ENCODE measurements around the gene TMPRSS4.

The TMPRSS4 gene

GRCh38 chr11:118098996-118099837 is 22.3 kb downstream of the TMPRSS4 start:
- no peak overlapping the region for H3K9ac ChIP-seq (ENCODE audit: low read length)
- no peak for DNase-seq

GRCh38 chr11:118099838-118100556 is 23.1 kb downstream of the TMPRSS4 start:
- Histone ChIP-seq H2AFZ (ENCODE audit: low read length) (no peak overlapping the region), H3K79me2 (ENCODE audit: low read length) (no peaks in the 10 kb centered on the region), H3K27me3 (replicated peaks; ENCODE audit: insufficient read depth, low read length) (no peaks in the 10 kb centered on the region), H3K27ac (ENCODE audit: low read length) (no peak overlapping the region), H3K9me3 (replicated peaks; ENCODE audit: insufficient read depth, low read length) (no peaks in the 10 kb centered on the region), H3K9me2 (replicated peaks; ENCODE audit: insufficient read depth, low read length) (no peaks in the 10 kb centered on the region), H3K4me2 (ENCODE audit: low read depth, low read length) (no peak overlapping the region), H3K36me3 (replicated peaks; ENCODE audit: insufficient read depth, low read length) (no peaks in the 10 kb centered on the region), H3K4me3 (ENCODE audit: low read length) (no peak overlapping the region), H4K20me1 (ENCODE audit: insufficient read depth, low read length) (no peaks in the 10 kb centered on the region), H3K4me1 (ENCODE audit: low read length) (no peaks in the 10 kb centered on the region), H3F3A (ENCODE audit: insufficient read depth, low read length) (no peaks in the 10 kb centered on the region), H3K9ac (ENCODE audit: low read length) (no peak overlapping the region)
- TF ChIP-seq EZH2 (optimal IDR thresholded peaks at IDR 0.05; ENCODE audit: low read depth, low read length) = no peak
- TF ChIP-seq CTCF (IDR thresholded peaks at IDR 0.05; ENCODE audit: low read length) = no peak
- TF ChIP-seq EZH2phosphoT487 (IDR thresholded peaks at IDR 0.05; ENCODE audit: low read length) = no peak
- no peak for DNase-seq

More at GRCh38 chr11:118098996-118099837, 22.3 kb downstream of the TMPRSS4 start:
- H3K9me3 ChIP-seq (replicated peaks; ENCODE audit: insufficient read depth, low read length) = no peaks in the 10 kb centered on the region
- TF ChIP-seq CTCF (IDR thresholded peaks at IDR 0.05; ENCODE audit: low read length) (no peak), EZH2 (optimal IDR thresholded peaks at IDR 0.05; ENCODE audit: low read depth, low read length) (no peak), EZH2phosphoT487 (IDR thresholded peaks at IDR 0.05; ENCODE audit: low read length) (no peak)
- H3F3A ChIP-seq (ENCODE audit: insufficient read depth, low read length) = no peaks in the 10 kb centered on the region
- H3K4me1 ChIP-seq (ENCODE audit: low read length) = no peaks in the 10 kb centered on the region
- no peak overlapping the region for H3K4me2 ChIP-seq (ENCODE audit: low read depth, low read length)
- no peak overlapping the region for H3K4me3 ChIP-seq (ENCODE audit: low read length)
- no peak overlapping the region for H3K27ac ChIP-seq (ENCODE audit: low read length)
- H2AFZ ChIP-seq (ENCODE audit: low read length) = no peak overlapping the region
- H4K20me1 ChIP-seq (ENCODE audit: insufficient read depth, low read length) = no peaks in the 10 kb centered on the region
- H3K27me3 ChIP-seq (replicated peaks; ENCODE audit: insufficient read depth, low read length) = no peaks in the 10 kb centered on the region
- H3K36me3 ChIP-seq (replicated peaks; ENCODE audit: insufficient read depth, low read length) = no peaks in the 10 kb centered on the region
- H3K9me2 ChIP-seq (replicated peaks; ENCODE audit: insufficient read depth, low read length) = no peaks in the 10 kb centered on the region
- no peaks in the 10 kb centered on the region for H3K79me2 ChIP-seq (ENCODE audit: low read length)

- no peaks in the 10 kb centered on the region for H3K36me3 ChIP-seq (replicated peaks; ENCODE audit: insufficient read depth, low read length)
- H3K27me3 ChIP-seq (replicated peaks; ENCODE audit: insufficient read depth, low read length) = no peaks in the 10 kb centered on the region
- H3K4me3 ChIP-seq (ENCODE audit: low read length) = no peak overlapping the region
- H3F3A ChIP-seq (ENCODE audit: insufficient read depth, low read length) = no peaks in the 10 kb centered on the region
- no peaks in the 10 kb centered on the region for H3K79me2 ChIP-seq (ENCODE audit: low read length)
- no peaks in the 10 kb centered on the region for H3K9me3 ChIP-seq (replicated peaks; ENCODE audit: insufficient read depth, low read length)
- no peaks in the 10 kb centered on the region for H3K9me2 ChIP-seq (replicated peaks; ENCODE audit: insufficient read depth, low read length)
- no peak overlapping the region for H3K4me2 ChIP-seq (ENCODE audit: low read depth, low read length)
- no peaks in the 10 kb centered on the region for H4K20me1 ChIP-seq (ENCODE audit: insufficient read depth, low read length)
- DNase-seq = no peak
- H3K27ac ChIP-seq (ENCODE audit: low read length) = no peak overlapping the region
- no peaks in the 10 kb centered on the region for H3K4me1 ChIP-seq (ENCODE audit: low read length)
- H3K9ac ChIP-seq (ENCODE audit: low read length) = no peak overlapping the region
- no peak overlapping the region for H2AFZ ChIP-seq (ENCODE audit: low read length)
- TF ChIP-seq EZH2 (optimal IDR thresholded peaks at IDR 0.05; ENCODE audit: low read depth, low read length) = no peak
- TF ChIP-seq CTCF (IDR thresholded peaks at IDR 0.05; ENCODE audit: low read length) = no peak
- TF ChIP-seq EZH2phosphoT487 (IDR thresholded peaks at IDR 0.05; ENCODE audit: low read length) = no peak
Observed at GRCh38 chr11:118100691-118101232, 23.9 kb downstream of the TMPRSS4 start.
